Immature natural killer cell (primary cell): ENCODE data around the gene TMEM132C. TPM values are rescaled to one million over a fixed set of nuclear protein-coding genes. Genes with fewer than 3 reads are reported as not detected.
"Not testable (repeated sequence)": the region's sequence is repeated elsewhere in the genome, so short reads cannot be mapped to it uniquely, and the experiment has no call there.

Experiments
- DNase-seq, 3 donors: peaks; one replicate each; pipeline ENCODE4 v3.0.0; 2022; ENCODE audit warnings: mixed read lengths in 1 of 3
- H3K27ac Mint-ChIP-seq, 6 donors: one replicate each; pipeline ENCODE4 v1.8.0; 2020; ENCODE audit warnings: mixed read lengths in 6 of 6, mild to moderate bottlenecking in 5 of 6, inconsistent platforms in 4 of 6, moderate library complexity in 3 of 6
- H3K27me3 Mint-ChIP-seq, 3 donors: one replicate each; pipeline ENCODE4 v1.8.0; 2020 to 2021; ENCODE audit warnings: low read depth in 3 of 3, mild to moderate bottlenecking in 3 of 3, mixed read lengths in 3 of 3, moderate library complexity in 3 of 3, inconsistent platforms in 1 of 3
- H3K36me3 Mint-ChIP-seq, 3 donors: one replicate each; pipeline ENCODE4 v1.8.0; 2020; ENCODE audit warnings: mixed read lengths in 3 of 3, inconsistent platforms in 2 of 3, mild to moderate bottlenecking in 2 of 3
- H3K4me1 Mint-ChIP-seq, 2 donors: one replicate each; pipeline ENCODE4 v1.8.0; 2020; ENCODE audit warnings: inconsistent platforms in 2 of 2, mild to moderate bottlenecking in 2 of 2, mixed read lengths in 2 of 2, moderate library complexity in 1 of 2
- H3K4me3 Mint-ChIP-seq, 5 donors: one replicate each; pipeline ENCODE4 v1.8.0; 2020; ENCODE audit warnings: mild to moderate bottlenecking in 5 of 5, mixed read lengths in 5 of 5, inconsistent platforms in 3 of 5, moderate library complexity in 3 of 5
- H3K9me3 Mint-ChIP-seq, 6 donors: one replicate each; pipeline ENCODE4 v1.8.0; 2020; ENCODE audit warnings: mild to moderate bottlenecking in 6 of 6, mixed read lengths in 6 of 6, inconsistent platforms in 4 of 6, moderate library complexity in 3 of 6
- polyA plus RNA-seq, 3 donors: library from polyadenylated mRNA; unstranded; fragments of 300-500 nt; fragmentation: Illumina TruSeq; gene quantifications; one replicate each; pipeline ENCODE4 v1.2.3, GENCODE V29; 2021

The TMEM132C gene
- polyA plus RNA-seq: under 1 TPM in 1 of 3 donors, not detected in 2; 0.24 TPM

DNA sequence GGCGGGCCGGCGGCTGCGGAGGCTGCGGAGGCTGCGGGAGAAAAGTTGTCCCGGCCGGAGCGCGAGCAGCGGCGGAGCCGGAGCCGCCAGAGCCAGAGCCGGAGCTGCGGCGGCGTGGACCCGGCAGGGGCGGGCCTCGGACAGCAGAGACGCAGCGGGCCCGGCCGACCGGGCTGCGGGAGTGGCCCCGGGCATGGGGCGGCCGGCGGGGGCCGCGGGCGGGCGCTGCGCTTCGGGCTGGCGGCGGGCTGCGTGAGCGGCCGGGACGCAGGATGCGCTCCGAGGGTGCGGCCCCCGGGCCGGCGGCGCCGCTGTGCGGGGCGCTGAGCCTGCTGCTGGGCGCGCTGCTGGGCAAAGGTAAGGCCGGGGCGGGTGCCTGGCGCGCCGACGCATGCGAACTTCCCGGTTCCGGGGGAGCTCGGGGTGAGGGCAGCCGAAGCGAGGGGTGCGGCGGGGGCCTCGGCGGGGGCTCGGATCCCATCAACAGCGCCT, at the start of gene TMEM132C:
TMEM132C (plus strand) TSS at position 40 of the 492 bp plus-strand sequence; CDS start at position 273, 233 bp downstream.
- peaks cover 12 to 31% (median 15%) of the 10 kb centered on the region in 3 donors for H3K27me3 Mint-ChIP-seq
- H3K27ac Mint-ChIP-seq: no peak within 1 kb of the TSS
- DNase-seq: no peak
- H3K9me3 Mint-ChIP-seq: peaks cover 0 to 5% (median 2%) of the 10 kb centered on the region in 6 donors
- peaks cover 0 to 3% of the 10 kb centered on the region in 2 donors for H3K4me1 Mint-ChIP-seq
- peaks cover 0 to 6% (median 0%) of the 10 kb centered on the region in 3 donors for H3K36me3 Mint-ChIP-seq
- H3K4me3 Mint-ChIP-seq: no peak within 1 kb of the TSS

DNA sequence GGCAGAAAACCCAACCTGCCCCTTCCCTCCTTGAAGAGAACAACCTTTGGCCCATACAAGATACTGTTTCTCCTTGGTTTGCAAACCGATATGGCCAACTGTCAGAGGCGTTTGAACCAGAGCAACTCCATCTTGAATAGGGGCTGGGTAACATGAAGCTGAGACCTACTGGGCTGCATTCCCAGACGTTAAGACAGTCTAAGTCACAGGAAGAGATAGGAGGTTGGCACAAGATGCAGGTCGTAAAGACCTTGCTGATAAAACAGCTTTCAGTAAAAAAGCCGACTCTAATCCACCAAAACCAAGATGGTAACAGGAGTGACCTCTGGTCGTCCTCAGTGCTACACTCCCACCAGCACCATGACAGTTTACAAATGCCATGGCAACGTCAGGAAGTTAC, 42.7 kb upstream of the TMEM132C start:
- no peak for DNase-seq
- Mint-ChIP-seq H3K36me3 (no peaks in the 10 kb centered on the region), H3K4me1 (no peaks in the 10 kb centered on the region), H3K27ac (no peak overlapping the region), H3K27me3 (peaks cover 0 to 1% (median 0%) of the 10 kb centered on the region in 3 donors), H3K9me3 (no peaks in the 10 kb centered on the region), H3K4me3 (no peak overlapping the region)

DNA sequence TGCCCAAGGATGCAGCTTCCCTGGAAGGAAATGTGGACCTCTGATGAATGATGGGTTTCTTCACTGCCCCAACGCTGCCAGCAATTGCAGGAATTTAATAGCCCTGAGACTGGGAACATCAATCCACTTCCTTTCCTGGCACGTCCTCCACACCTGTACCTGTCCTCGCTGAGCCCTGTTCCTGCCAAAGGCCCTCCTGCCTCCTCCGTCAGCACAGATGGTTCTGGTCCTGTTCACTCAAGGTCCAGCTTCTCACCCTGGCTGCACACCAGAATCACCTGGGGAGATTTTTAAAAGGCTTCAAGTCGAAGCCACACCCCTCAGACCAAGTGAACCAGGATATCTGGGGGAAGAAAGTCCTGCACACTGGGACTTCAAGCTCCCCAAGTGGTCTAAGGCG, 38.4 kb upstream of the TMEM132C start:
- Mint-ChIP-seq H3K27me3 (peaks cover 0 to 1% (median 0%) of the 10 kb centered on the region in 3 donors), H3K27ac (no peak overlapping the region), H3K36me3 (no peaks in the 10 kb centered on the region), H3K4me3 (no peak overlapping the region), H3K9me3 (peaks cover 0 to 1% (median 0%) of the 10 kb centered on the region in 6 donors), H3K4me1 (no peaks in the 10 kb centered on the region)
- no peak for DNase-seq

DNA sequence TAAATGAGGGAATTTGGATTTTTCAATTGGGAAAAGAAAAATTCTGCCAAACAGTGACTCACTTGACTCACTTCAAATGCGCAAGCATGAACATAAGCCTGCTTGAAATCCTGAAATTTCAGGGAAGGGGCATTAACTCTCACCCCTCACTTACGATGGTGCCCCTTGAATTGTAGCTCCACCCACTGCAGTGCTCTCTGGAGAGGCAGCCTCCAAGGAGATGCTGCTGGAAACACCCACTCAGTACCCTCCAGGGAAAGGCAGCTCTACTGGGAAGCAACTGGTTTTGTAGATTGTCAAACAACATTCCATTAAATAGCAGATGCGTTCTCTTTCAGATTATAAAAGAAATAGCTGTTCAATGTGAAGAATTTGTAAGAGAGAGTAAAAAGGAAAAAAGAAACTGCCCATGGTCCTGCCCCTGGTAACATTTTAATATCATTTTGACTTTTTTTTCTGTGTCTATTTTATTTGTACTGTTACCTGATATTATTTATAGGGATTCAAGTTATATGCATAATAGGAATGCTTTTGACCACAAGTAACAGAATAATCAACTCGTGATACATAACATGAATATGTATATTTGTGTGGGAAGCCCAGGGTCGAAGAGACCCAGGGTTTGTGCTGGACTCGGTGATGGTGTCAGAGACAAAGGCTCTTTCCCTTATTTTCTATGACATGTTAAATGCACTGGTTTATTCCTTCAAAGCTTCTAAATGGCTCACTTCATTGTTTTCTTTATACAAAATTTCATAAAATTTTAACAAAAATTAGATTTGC, 31.1 kb upstream of the TMEM132C start:
- H3K27me3 Mint-ChIP-seq: peaks cover 0 to 4% (median 1%) of the 10 kb centered on the region in 3 donors
- H3K4me3 Mint-ChIP-seq: no peak overlapping the region
- no peaks in the 10 kb centered on the region for H3K36me3 Mint-ChIP-seq
- H3K27ac Mint-ChIP-seq: no peak overlapping the region
- no peaks in the 10 kb centered on the region for H3K4me1 Mint-ChIP-seq
- H3K9me3 Mint-ChIP-seq: peaks cover 0 to 1% (median 0%) of the 10 kb centered on the region in 6 donors
- no peak for DNase-seq

DNA sequence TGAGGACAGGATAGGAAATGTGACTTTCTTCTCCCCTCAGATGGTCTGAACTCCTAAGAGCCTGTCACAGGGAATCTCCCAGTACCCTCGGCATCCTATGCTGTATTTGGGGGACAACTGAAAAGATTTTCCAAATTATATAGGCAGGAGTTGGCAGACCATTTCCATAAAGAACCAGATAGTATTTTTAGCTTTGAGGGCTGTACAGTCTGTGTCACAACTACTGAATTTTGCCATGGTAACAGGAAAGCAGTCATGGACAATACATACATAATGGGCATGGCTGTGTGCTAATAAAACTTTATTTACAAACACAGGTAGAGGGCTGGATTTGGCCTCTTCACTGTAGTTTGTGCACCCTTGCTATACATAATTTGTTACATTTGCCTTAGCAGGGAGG, 30.4 kb upstream of the TMEM132C start:
- Mint-ChIP-seq H3K36me3 (no peaks in the 10 kb centered on the region), H3K27ac (no peak overlapping the region), H3K27me3 (peaks cover 0 to 4% (median 1%) of the 10 kb centered on the region in 3 donors), H3K4me1 (no peaks in the 10 kb centered on the region), H3K9me3 (peaks cover 0 to 1% (median 0%) of the 10 kb centered on the region in 6 donors), H3K4me3 (no peak overlapping the region)
- no peak for DNase-seq

DNA sequence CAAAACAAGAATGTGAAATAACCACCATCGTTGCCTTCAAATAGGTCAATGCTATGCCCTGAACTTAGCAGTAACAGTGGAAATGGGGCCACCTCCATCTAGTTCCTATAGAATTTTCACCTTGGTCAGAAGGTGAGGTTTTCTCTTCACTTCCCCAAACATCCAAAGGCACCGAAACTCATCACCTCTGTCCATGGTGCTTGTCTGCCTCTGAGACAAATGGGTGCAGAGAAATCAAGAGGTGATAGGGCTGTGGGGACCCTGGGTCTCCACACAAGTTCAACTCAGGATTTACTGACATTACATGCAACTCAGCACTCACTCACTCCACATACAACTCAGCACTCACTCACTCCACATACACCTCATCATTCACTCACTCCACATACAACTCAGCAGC, 26.2 kb upstream of the TMEM132C start:
- no peaks in the 10 kb centered on the region for H3K36me3 Mint-ChIP-seq
- peaks cover 0 to 5% (median 0%) of the 10 kb centered on the region in 6 donors for H3K9me3 Mint-ChIP-seq
- H3K27ac Mint-ChIP-seq: no peak overlapping the region
- no peak overlapping the region for H3K4me3 Mint-ChIP-seq
- no peak for DNase-seq
- no peaks in the 10 kb centered on the region for H3K4me1 Mint-ChIP-seq
- H3K27me3 Mint-ChIP-seq: peaks cover 0 to 2% (median 0%) of the 10 kb centered on the region in 3 donors

DNA sequence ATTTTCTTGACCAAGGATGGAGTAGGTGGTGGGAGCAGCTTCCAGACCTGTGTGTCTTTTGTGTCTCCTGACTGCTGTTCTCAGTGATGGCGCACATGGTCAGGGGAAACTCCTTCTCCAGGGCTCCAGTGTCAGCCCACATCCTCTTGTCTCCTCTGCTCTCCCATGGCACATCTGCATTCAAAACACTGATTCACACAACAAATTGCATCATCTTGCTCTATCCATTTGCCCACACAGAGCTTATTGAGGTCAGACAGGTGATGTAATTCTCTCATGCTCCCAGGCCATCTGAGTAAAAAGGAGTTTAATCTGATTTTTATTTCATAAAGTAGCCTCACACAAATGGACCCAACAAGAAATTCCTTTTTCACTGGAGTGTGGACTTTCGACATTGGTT, 21.8 kb upstream of the TMEM132C start:
- no peak overlapping the region for H3K4me3 Mint-ChIP-seq
- no peak for DNase-seq

DNA sequence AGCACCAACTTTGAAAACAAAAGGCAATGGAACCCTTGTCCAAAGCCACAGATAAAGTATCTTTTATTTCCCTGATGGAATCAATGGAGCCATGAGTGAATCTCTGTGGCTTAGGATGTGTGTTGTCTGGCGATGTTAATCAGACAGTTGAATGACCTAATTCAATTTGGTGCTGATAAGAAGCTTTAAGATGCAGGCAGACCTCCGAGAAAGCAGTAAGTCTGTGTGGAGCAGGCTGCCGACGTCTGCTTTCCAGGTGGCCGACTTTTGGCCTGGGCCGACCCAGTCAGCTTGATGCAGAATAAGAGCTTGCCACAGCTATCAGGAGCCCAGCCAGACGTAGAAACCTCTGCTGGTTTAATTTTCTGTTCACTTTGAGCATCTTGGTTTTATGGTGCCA, 21.1 kb upstream of the TMEM132C start:
- no peak for DNase-seq
- H3K9me3 Mint-ChIP-seq: peaks cover 0 to 5% (median 0%) of the 10 kb centered on the region in 6 donors
- no peaks in the 10 kb centered on the region for H3K36me3 Mint-ChIP-seq
- no peaks in the 10 kb centered on the region for H3K4me1 Mint-ChIP-seq
- no peak overlapping the region for H3K4me3 Mint-ChIP-seq
- no peak overlapping the region for H3K27ac Mint-ChIP-seq
- H3K27me3 Mint-ChIP-seq: peaks cover 0 to 4% (median 2%) of the 10 kb centered on the region in 3 donors

More for the DNA sequence above, 21.8 kb upstream of the TMEM132C start:
- H3K36me3 Mint-ChIP-seq: no peaks in the 10 kb centered on the region
- peaks cover 0 to 5% (median 0%) of the 10 kb centered on the region in 6 donors for H3K9me3 Mint-ChIP-seq
- H3K4me1 Mint-ChIP-seq: no peaks in the 10 kb centered on the region
- H3K27me3 Mint-ChIP-seq: peaks cover 0 to 2% (median 2%) of the 10 kb centered on the region in 3 donors
- H3K27ac Mint-ChIP-seq: no peak overlapping the region

DNA sequence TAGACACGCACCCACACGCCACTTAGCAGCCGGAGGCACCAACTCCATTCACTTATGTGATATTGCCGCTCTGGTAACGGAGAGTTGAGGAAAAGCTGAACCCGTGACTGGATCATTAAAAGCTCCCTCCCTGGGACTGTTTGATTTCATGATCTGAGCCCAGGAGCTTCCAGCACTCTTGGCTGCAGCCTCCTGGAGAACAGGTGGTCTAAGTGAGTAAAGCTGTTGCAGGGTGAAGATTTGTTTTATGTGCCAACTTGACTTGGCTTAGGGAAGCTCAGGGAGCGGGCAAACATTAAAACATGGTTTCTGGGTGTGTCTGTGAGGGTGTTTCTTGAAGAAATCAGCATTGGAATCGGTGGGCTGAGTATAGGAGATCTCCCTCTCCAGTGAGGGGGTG, 16.9 kb upstream of the TMEM132C start:
- Mint-ChIP-seq H3K9me3 (peaks cover 0 to 4% (median 0%) of the 10 kb centered on the region in 6 donors), H3K27me3 (peaks cover 0 to 4% (median 2%) of the 10 kb centered on the region in 3 donors), H3K36me3 (no peaks in the 10 kb centered on the region), H3K27ac (no peak overlapping the region), H3K4me3 (no peak overlapping the region), H3K4me1 (no peaks in the 10 kb centered on the region)
- DNase-seq: no peak

DNA sequence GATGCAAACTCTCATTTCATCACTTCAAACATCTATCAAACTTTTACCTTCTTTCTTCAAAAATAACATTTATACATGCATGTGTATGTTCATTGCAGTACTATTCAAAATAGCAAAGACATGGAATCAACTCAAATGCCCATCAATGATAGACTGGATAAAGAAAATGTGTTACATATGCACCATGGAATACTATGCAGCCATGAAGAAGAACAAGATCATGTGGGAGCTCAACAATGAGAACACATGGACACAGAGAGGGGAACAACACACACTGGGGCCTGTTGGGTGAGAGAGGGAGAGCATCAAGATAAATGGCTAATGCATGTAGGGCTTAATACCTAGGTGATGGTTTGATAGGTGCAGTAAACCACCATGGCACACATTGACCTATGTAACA, 13.1 kb upstream of the TMEM132C start:
- not testable (repeated sequence) for H3K27me3 Mint-ChIP-seq, H3K36me3 Mint-ChIP-seq, H3K27ac Mint-ChIP-seq, H3K9me3 Mint-ChIP-seq, H3K4me3 Mint-ChIP-seq, H3K4me1 Mint-ChIP-seq, DNase-seq

DNA sequence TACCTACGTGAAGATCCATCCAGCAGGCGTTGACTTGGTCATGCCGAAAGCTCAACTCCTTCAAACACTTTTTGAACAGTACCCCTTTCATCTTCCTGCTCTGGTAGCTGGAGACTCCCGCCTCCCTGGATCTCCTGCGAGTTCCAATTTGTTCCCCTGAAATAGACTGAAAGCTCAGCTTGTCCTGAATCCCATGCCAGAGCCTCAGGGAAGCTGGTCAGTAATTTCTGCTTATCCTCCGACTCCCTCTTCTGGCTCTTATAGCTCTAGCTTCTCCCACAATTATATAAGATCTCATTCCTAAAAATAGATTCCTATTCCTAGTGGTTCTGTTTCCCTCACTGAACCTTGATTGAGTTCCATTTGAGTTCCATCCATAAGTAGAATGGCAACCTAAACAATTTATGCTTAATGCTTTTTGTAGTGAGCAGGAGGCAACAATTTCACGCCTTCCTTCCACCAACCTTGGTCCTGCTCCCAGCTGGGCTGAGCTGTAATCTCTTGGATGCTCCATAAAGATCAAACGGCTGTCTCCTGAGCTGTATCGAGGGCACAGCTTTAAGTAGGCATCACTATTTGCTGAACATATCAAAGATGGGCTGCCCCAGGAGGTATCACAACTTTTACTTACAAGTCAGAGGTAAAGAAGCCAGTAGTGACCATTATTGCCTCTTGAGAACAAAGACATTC, 8.0 kb upstream of the TMEM132C start:
- H3K27me3 Mint-ChIP-seq: peaks cover 0 to 4% (median 2%) of the 10 kb centered on the region in 3 donors
- no peak overlapping the region for H3K27ac Mint-ChIP-seq
- H3K4me1 Mint-ChIP-seq: no peaks in the 10 kb centered on the region

DNA sequence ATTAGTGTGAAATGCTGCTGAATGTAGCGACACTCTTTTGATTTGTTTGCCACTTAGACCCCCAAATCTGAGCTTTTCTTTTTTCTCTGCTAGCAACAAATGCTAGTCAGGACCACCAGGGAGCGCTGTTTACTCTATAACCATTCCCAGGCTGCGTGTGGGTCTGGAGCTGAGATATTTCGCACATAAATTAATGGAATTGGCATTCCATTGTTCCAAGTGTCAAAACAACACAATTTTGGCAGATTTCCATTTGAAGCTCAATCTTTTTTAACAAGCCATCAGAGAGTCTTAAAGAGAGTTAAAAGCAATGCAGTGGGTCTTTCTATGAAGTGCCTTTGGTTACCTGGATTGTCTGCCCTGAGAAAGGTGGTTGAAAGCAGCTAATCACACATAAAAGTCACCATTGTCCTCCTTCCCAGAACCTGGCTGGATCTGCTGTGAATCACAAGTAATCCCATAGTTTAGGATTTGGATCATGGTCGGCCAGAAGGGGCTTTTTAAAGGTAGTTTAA, 7.4 kb upstream of the TMEM132C start:
- Mint-ChIP-seq H3K36me3 (no peaks in the 10 kb centered on the region), H3K4me3 (no peak overlapping the region), H3K4me1 (no peaks in the 10 kb centered on the region), H3K9me3 (peaks cover 0 to 1% (median 0%) of the 10 kb centered on the region in 6 donors), H3K27me3 (peaks cover 0 to 4% (median 4%) of the 10 kb centered on the region in 3 donors), H3K27ac (no peak overlapping the region)
- peak; percentile 5 to 21 (median 7) for DNase-seq

More for the DNA sequence above, 8.0 kb upstream of the TMEM132C start:
- Mint-ChIP-seq H3K4me3 (no peak overlapping the region), H3K36me3 (no peaks in the 10 kb centered on the region), H3K9me3 (peaks cover 0 to 1% (median 0%) of the 10 kb centered on the region in 6 donors)
- no peak for DNase-seq

DNA sequence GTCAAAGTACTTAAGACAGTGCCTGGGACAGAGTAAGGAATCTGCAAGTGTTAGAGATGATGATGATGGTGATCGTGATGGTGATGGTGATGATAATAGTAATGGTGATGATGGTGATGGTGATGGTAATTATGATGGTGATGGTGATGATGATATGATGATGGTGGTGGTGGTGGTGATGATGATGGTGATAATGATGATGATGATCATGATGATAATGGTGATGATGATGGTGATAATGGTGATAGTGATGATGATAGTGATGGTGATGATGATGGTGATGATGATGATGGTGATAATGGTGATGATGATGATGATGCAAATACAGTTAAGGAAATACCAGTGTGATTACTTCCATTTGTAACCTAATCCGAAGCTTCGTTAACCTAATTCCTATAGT, 5.2 kb upstream of the TMEM132C start:
- Mint-ChIP-seq H3K4me1 (peaks cover 0 to 3% of the 10 kb centered on the region in 2 donors), H3K4me3 (no peak overlapping the region), H3K27ac (no peak overlapping the region), H3K27me3 (peaks cover 3 to 11% (median 4%) of the 10 kb centered on the region in 3 donors), H3K9me3 (peaks cover 0 to 5% (median 0%) of the 10 kb centered on the region in 6 donors), H3K36me3 (no peaks in the 10 kb centered on the region)
- no peak for DNase-seq

DNA sequence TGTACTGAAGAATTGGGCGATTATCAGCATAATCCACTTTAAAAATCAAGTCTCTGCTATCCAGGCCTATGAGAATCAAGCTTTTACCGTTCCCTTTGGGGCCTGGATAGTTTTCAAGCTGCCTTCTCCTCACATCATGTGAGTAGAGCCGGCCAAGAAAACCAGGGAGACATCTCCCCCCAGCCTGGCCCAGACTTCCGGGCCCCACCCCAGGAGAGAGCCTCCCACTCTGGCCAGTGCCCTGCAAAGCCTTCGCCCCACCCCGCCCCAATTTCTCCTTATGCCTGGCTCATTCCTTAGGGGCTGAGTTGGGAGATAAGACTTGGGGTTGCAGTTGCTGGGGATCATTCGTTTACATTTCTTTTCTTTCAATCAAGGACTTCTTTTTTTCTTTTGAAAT, 1.4 kb upstream of the TMEM132C start:
- Mint-ChIP-seq H3K9me3 (peaks cover 0 to 5% (median 0%) of the 10 kb centered on the region in 6 donors), H3K36me3 (peaks cover 0 to 6% (median 0%) of the 10 kb centered on the region in 3 donors), H3K27ac (no peak overlapping the region), H3K4me1 (peaks cover 0 to 3% of the 10 kb centered on the region in 2 donors), H3K27me3 (peaks cover 8 to 28% (median 11%) of the 10 kb centered on the region in 3 donors), H3K4me3 (peak overlapping the region in 1 of 5 donors; percentile 39)
- no peak for DNase-seq
